ENCODE data around the gene SUN5. TPM values are rescaled to one million over a fixed set of nuclear protein-coding genes. Genes with fewer than 3 reads are reported as not detected.
"Not testable (repeated sequence)": the region's sequence is repeated elsewhere in the genome, so short reads cannot be mapped to it uniquely, and the experiment has no call there.

The SUN5 gene, protein sequence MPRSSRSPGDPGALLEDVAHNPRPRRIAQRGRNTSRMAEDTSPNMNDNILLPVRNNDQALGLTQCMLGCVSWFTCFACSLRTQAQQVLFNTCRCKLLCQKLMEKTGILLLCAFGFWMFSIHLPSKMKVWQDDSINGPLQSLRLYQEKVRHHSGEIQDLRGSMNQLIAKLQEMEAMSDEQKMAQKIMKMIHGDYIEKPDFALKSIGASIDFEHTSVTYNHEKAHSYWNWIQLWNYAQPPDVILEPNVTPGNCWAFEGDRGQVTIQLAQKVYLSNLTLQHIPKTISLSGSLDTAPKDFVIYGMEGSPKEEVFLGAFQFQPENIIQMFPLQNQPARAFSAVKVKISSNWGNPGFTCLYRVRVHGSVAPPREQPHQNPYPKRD
- total RNA-seq = not detected

DNA sequence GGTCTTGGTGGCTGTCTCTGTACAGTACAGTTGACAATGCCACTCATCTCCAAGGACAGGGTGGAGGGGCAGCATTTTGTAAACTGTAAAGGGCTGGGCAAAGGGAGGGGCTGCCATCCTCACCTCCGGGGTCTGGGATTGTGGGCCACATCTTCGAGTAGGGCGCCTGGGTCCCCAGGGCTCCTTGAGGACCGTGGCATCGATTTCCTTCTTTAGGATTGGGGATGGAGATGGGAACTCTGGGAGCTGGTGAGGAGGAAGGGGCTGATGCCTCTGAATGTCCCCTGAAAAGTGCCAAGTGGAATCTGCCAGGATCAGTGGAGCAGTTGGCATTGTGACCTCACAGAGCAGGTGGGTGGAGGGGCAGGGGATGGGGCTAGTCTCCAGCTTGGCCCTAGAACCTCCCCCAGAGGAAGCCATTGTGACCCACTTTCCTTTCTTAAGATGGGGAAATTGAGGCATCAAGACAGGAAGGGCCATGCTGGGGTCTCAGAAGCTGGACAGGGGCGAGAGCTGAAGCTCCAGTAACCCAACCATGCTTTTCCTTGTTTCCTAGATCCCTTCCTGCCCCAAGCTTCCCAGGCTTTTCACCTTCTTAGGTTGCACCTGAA, at the start of gene SUN5:
TSS of gene SUN5 (minus strand) at position 293 of the 611 bp plus-strand sequence. CDS start at position 200, 93 bp downstream.
- no peaks in the 10 kb centered on the region for H3K9me3 ChIP-seq
- H3K27ac ChIP-seq = no peak within 1 kb of the TSS
- H3K36me3 ChIP-seq = no peaks in the 10 kb centered on the region
- WGBS, 2 donors = 85 to 93% methylated on average over 6 of the region's 6 CpGs
- no peak for TF ChIP-seq CTCF (IDR thresholded peaks at IDR 0.05)
- TF ChIP-seq POLR2A (IDR thresholded peaks at IDR 0.05) = no peak
- intact Hi-C loops (cut with DNase I) = no loop called here
- no peak for DNase-seq
- H3K4me3 ChIP-seq (replicated peaks in 1 of 3) = no peak within 1 kb of the TSS
- no peaks in the 10 kb centered on the region for H3K27me3 ChIP-seq
- peaks cover 0 to 1% of the 10 kb centered on the region in 2 donors for H3K4me1 ChIP-seq

DNA sequence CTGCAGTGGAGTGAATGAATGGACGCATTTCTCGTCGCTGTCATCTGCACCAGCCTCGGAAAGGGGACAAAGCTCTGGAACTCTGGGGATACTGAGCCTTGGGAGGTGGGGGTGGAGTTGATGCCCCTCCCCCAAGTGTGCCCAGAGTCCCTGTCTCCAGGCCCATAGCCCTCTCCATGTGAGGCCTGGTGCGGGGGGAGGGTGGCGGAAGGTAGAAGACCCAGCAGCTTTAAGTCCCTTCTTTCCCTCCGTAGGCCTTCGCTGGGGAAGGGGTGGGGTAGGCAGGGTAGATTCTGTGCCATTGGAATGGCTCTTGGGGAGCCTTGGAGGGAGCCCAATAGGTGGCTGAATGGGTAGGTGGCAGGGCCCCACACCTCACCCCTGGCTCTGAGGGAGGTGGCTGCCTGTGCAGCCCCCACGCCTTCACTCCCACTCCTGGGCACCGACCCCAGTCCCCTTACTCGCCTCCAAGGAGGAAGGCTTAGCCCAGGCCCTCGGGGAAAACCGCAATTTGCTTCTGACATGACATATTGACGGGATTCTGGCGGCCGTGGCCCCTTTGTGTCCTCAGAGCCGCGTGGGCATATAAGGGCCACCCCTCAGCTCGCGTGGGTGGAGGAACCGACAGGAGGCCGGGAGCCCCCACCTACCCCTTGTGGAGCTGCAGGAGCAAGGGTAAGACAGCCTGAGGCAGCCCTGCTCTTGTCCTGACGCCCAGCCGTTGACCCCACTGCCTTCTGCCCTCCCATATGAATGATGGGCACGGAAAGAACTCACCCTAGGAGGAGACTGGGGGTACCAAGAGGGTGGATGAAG, 49.3 kb upstream of the SUN5 start, which contains the start of gene BPIFB3:
TSS of gene BPIFB3 (plus strand) at position 613 of the 816 bp plus-strand sequence. CDS start 1,533 bp downstream, outside the sequence.
- Histone ChIP-seq H3K4me1 (no peaks in the 10 kb centered on the region), H3K4me3 (replicated peaks in 1 of 3) (no peak within 1 kb of the TSS), H3K27ac (no peak within 1 kb of the TSS), H3K9me3 (no peaks in the 10 kb centered on the region), H3K27me3 (no peaks in the 10 kb centered on the region), H3K36me3 (no peaks in the 10 kb centered on the region)
- TF ChIP-seq CTCF (IDR thresholded peaks at IDR 0.05) (no peak), POLR2A (IDR thresholded peaks at IDR 0.05) (no peak)
- 78 to 93% methylated on average over 11 to 23 of the region's 25 CpGs for WGBS, 2 donors
- DNase-seq = no peak
- intact Hi-C loops (cut with DNase I) = no loop called here

- TF ChIP-seq CTCF (IDR thresholded peaks at IDR 0.05) = no peak
- no peak for TF ChIP-seq POLR2A (IDR thresholded peaks at IDR 0.05)
- WGBS, 2 donors = 68 to 69% methylated on average over 4 of the region's 4 CpGs
- intact Hi-C loops (cut with DNase I) = no loop called here
- Histone ChIP-seq H3K27me3 (no peaks in the 10 kb centered on the region), H3K9me3 (no peaks in the 10 kb centered on the region), H3K4me3 (replicated peaks in 1 of 3) (no peak overlapping the region), H3K4me1 (no peaks in the 10 kb centered on the region), H3K27ac (no peak overlapping the region), H3K36me3 (no peaks in the 10 kb centered on the region)
- no peak for DNase-seq
These were observed 47.1 kb upstream of the SUN5 start for GRCh38 chr20:33051333-33051732.

GRCh38 chr20:33046412-33046811, 42.2 kb upstream of the SUN5 start:
- H3K27ac ChIP-seq = no peak overlapping the region
- H3K36me3 ChIP-seq = no peaks in the 10 kb centered on the region
- 83 to 87% methylated on average over 3 of the region's 3 CpGs for WGBS, 2 donors
- TF ChIP-seq CTCF (IDR thresholded peaks at IDR 0.05) = no peak
- H3K4me3 ChIP-seq (replicated peaks in 1 of 3) = no peak overlapping the region
- no peak for DNase-seq
- no peaks in the 10 kb centered on the region for H3K27me3 ChIP-seq
- no peaks in the 10 kb centered on the region for H3K9me3 ChIP-seq
- intact Hi-C loops (cut with DNase I) = loop anchor here (10.0 kb wide), 1 partner anchor 78 kb away; no protein-coding TSS in a partner anchor
- no peaks in the 10 kb centered on the region for H3K4me1 ChIP-seq

DNA sequence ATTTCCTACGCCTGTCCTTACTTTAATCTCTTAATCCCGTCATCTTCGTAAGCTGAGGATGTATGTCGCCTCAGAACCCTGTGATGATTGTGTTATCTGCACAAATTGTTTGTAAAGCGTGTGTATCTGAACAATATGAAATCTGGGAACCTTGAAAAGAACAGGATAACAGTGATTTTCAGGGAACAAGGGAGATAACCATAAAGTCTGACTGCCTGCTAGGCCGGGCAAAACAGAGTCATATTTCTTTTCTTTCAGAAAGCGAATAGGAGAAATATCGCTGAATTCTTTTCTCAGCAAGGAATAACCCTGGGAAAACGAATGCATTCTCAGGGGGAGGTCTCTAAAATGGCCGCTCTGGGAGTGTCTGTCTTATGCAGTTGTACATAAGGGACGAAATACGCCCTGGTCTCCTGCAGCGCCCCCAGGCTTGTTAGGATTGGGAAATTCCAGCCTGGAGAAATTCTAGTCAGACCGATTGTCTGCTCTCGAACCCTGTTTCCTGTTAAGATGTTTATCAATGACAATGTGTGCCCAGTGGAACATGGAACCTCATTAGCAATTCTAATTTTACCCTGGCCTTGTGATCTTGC, 41.0 kb upstream of the SUN5 start:
- not testable (repeated sequence) for H3K9me3 ChIP-seq; H3K4me1 ChIP-seq; DNase-seq; H3K4me3 ChIP-seq (replicated peaks in 1 of 3); H3K27ac ChIP-seq; H3K36me3 ChIP-seq; H3K27me3 ChIP-seq
- intact Hi-C loops (cut with DNase I) = loop anchor here (10.0 kb wide), 1 partner anchor 80 kb away; no protein-coding TSS in a partner anchor
- 82 to 87% methylated on average over 15 of the region's 15 CpGs for WGBS, 2 donors
